Measurements from ENCODE around the gene MAPK8.

The MAPK8 gene

DNA sequence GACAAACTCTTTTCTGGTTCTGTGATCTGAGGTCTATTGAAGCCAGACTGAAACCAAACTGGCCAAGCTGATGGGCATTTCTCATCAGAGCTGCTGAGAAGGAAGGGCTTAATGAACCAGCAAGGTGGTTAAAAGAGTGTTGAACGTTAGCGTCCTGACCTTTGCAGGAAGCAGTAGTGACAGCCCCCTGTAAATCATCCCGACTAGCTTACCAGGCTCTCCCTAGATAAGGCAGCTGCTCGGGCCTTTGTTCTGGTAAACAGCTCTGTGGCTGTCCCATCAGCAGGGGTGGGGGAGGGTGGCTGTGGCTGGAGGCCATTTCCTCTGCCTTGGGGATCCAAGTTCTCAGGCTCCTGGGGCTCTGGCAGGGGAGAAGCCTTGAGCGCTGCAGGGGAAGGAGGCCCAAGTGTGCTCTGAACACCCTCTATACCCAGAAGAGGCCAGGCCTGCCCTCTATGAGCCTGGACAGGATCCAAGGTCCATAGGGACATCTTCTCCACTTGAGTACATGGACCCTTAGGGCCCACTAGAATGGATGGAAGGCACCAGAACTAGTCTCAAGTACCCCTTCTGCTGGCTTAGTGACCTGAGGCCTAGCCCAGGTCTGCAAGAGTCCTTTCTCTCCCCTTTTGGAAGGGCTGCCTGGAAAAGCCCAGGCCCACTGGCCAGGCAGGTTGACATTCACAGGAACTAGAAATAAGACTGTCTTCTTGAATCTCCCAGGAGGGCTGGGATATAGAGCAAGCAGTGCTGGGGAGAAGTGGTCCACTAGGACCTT, 163.8 kb downstream of the MAPK8 start:
- peaks cover 11% of the 10 kb centered on the region for H3K27me3 ChIP-seq (ENCODE audit: control insufficient read depth, insufficient read depth, low read length)
- H3K9me3 ChIP-seq (ENCODE audit: control insufficient read depth, insufficient read depth, low read length), result no peaks in the 10 kb centered on the region
- peak overlapping the region; percentile 3 for H3K27ac ChIP-seq (ENCODE audit: low read depth, low read length)
- no peak overlapping the region for H3K4me3 ChIP-seq (ENCODE audit: low read depth, low read length)
- peaks cover 10% of the 10 kb centered on the region; the same call in 1 of the 2 replicates for H3K4me1 ChIP-seq (ENCODE audit: control insufficient read depth, insufficient read depth, low read length)
- no peaks in the 10 kb centered on the region for H3K36me3 ChIP-seq (ENCODE audit: control insufficient read depth, insufficient read depth, low read length)
- no peak overlapping the region; the same call in 1 of the 2 replicates for H3K9ac ChIP-seq (ENCODE audit: low read depth, low read length)

DNA sequence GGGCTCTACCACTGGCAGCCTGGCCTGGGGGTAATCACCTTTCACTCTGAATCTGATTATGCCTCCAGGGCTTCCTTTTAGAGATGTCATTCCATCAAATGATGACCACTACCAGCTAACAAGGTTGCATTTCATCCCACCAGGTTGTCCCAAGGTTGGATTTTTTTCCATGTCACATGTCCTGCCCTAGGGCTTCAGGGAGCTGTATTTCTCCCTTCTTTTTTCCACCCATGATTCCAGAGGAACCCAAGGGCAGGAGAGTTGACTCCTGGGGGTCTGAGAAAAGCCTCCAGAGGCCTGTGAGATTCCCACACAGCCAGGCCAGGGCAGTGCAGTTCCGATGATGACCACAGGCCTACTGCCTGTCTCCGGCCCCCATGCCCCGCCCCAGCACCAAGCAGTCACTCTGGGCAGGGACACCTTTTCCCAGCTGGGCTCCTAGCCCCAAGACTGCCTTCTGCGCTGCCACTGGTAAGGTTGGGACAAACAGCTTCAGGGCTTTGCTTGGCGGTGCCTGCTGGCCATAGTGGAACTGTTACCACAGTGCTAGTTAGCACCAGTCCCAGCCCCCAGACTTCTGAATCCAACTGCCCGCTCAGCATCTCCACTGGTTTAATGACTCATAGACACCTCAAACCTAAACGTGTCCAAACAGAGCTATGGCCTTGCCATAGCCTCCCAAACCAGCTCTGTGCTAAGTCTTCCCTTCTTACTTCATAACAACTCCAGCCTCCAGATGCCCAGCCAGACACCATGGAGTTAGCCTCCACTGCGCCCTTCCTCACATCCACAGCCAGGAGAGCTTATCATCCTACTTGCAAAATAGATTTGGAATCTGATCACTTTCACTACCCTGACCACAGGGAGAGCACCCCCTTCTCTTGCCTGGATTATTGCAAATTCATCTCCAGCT, 164.7 kb downstream of the MAPK8 start:
- H3K27me3 ChIP-seq (ENCODE audit: control insufficient read depth, insufficient read depth, low read length), result peaks cover 7% of the 10 kb centered on the region
- H3K9me3 ChIP-seq (ENCODE audit: control insufficient read depth, insufficient read depth, low read length), result no peaks in the 10 kb centered on the region
- H3K4me3 ChIP-seq (ENCODE audit: low read depth, low read length), result no peak overlapping the region
- no peaks in the 10 kb centered on the region for H3K36me3 ChIP-seq (ENCODE audit: control insufficient read depth, insufficient read depth, low read length)
- no peak overlapping the region for H3K9ac ChIP-seq (ENCODE audit: low read depth, low read length)
- H3K4me1 ChIP-seq (ENCODE audit: control insufficient read depth, insufficient read depth, low read length), result peaks cover 12% of the 10 kb centered on the region; the same call in 1 of the 2 replicates
- H3K27ac ChIP-seq (ENCODE audit: low read depth, low read length), result no peak overlapping the region

DNA sequence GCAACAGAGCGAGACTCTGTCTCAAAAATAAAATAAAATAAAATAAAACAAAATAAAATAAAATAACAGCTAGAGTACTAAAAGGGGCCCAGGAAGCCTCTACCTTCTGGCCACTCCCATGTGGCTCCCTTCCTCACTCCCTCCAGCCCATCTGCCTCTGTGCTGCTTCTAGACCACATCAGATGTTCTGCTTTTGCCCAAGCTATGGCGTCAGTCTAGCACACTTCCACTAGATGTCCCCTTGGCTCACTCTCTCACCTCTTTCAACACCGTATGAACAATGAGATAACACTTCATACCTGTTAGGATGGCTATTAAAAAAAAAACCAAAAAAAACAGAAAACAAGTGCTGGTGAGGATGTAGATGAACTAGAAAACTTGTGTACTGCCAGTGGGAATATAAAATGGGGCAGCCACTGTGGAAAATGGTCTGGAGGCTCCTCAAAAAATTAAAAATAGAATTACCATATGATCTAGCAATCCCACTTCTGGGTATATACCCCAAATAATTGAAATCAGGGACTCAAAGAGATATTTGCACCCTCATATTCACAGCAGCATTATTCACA, 166.1 kb downstream of the MAPK8 start:
- no peaks in the 10 kb centered on the region for H3K9me3 ChIP-seq (ENCODE audit: control insufficient read depth, insufficient read depth, low read length)
- H3K4me1 ChIP-seq (ENCODE audit: control insufficient read depth, insufficient read depth, low read length), result peaks cover 25% of the 10 kb centered on the region; the same call in 1 of the 2 replicates
- H3K27ac ChIP-seq (ENCODE audit: low read depth, low read length), result no peak overlapping the region

DNA sequence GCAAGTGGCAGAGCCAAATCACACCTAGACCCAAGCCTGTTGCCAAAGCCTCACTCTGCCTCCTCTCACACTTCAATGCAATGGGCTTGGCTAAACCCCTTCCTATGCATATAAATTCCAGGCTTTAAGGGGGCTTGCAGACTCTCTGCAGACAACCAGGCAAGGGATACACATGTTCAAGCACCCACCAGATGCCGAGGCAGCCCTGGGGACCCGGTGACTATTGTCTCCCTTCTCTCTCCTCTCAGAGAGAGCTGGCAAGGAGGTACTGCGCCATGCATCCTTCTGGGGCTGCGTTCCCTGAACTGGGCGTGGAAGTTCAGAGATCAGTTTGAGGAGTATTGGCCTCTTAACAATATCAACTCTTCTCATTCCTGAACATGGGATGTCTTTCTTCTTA, 167.2 kb downstream of the MAPK8 start:
- Histone ChIP-seq H3K27me3 (ENCODE audit: control insufficient read depth, insufficient read depth, low read length) (no peaks in the 10 kb centered on the region), H3K27ac (ENCODE audit: low read depth, low read length) (no peak overlapping the region), H3K9ac (ENCODE audit: low read depth, low read length) (no peak overlapping the region), H3K9me3 (ENCODE audit: control insufficient read depth, insufficient read depth, low read length) (no peaks in the 10 kb centered on the region), H3K36me3 (ENCODE audit: control insufficient read depth, insufficient read depth, low read length) (no peaks in the 10 kb centered on the region), H3K4me1 (ENCODE audit: control insufficient read depth, insufficient read depth, low read length) (peaks cover 26% of the 10 kb centered on the region; the same call in 1 of the 2 replicates), H3K4me3 (ENCODE audit: low read depth, low read length) (no peak overlapping the region)

More for the DNA sequence above, 166.1 kb downstream of the MAPK8 start:
- Histone ChIP-seq H3K4me3 (ENCODE audit: low read depth, low read length) (no peak overlapping the region), H3K9ac (ENCODE audit: low read depth, low read length) (no peak overlapping the region), H3K36me3 (ENCODE audit: control insufficient read depth, insufficient read depth, low read length) (no peaks in the 10 kb centered on the region), H3K27me3 (ENCODE audit: control insufficient read depth, insufficient read depth, low read length) (no peaks in the 10 kb centered on the region)

DNA sequence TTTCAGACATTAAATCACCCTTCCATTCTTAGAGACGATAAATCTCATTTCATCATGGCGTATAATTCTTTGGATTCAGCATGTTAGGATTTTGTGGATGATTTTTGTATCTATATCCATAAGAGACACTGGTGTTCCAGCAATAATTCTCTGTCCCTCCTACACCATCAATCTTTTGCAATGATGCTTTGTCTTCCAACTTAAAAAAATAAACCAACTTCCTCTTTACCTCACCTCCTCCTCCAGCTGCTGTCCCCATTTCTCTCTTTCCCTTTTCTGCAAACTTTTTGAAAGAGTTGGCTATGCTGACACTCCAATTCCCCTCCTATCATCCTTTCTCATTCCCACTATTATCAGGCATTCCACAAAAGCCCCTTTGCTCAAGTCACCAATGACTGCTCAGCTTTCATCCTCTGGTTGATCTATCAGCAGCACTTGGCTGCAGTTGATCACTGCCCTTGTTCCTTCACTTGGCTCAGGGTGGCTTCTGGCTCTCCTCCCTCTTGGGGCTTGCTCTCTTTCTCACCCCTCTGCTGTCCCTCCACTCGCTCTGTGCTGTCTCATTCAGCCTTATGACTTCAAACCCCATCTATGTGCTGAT, 168.4 kb downstream of the MAPK8 start:
- H3K9me3 ChIP-seq (ENCODE audit: control insufficient read depth, insufficient read depth, low read length), result no peaks in the 10 kb centered on the region
- H3K4me3 ChIP-seq (ENCODE audit: low read depth, low read length), result no peak overlapping the region
- no peak overlapping the region for H3K27ac ChIP-seq (ENCODE audit: low read depth, low read length)
- H3K9ac ChIP-seq (ENCODE audit: low read depth, low read length), result no peak overlapping the region
- H3K4me1 ChIP-seq (ENCODE audit: control insufficient read depth, insufficient read depth, low read length), result peaks cover 23% of the 10 kb centered on the region; the same call in 1 of the 2 replicates
- no peaks in the 10 kb centered on the region for H3K27me3 ChIP-seq (ENCODE audit: control insufficient read depth, insufficient read depth, low read length)
- H3K36me3 ChIP-seq (ENCODE audit: control insufficient read depth, insufficient read depth, low read length), result no peaks in the 10 kb centered on the region

DNA sequence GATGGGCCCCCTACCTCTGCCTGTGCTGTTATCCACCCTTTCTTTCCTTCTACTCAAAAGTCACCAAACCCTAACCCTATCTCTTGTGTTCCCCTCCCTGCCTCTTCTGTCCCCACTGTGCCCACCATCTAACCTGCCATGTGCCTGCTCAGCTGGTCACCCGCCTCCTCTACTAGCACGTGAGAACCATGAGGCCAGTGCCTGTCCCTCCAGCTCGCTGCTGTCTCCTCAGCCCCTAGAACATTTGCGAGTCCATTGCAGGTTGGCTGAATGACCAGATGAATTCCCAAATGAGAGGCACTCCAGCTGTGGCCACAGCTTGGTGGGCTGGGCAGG, 169.4 kb downstream of the MAPK8 start:
- no peak overlapping the region for H3K4me3 ChIP-seq (ENCODE audit: low read depth, low read length)
- H3K36me3 ChIP-seq (ENCODE audit: control insufficient read depth, insufficient read depth, low read length), result no peaks in the 10 kb centered on the region
- H3K9ac ChIP-seq (ENCODE audit: low read depth, low read length), result no peak overlapping the region
- H3K27ac ChIP-seq (ENCODE audit: low read depth, low read length), result no peak overlapping the region
- H3K9me3 ChIP-seq (ENCODE audit: control insufficient read depth, insufficient read depth, low read length), result no peaks in the 10 kb centered on the region
- no peaks in the 10 kb centered on the region for H3K27me3 ChIP-seq (ENCODE audit: control insufficient read depth, insufficient read depth, low read length)
- peaks cover 16% of the 10 kb centered on the region; the same call in 1 of the 2 replicates for H3K4me1 ChIP-seq (ENCODE audit: control insufficient read depth, insufficient read depth, low read length)

DNA sequence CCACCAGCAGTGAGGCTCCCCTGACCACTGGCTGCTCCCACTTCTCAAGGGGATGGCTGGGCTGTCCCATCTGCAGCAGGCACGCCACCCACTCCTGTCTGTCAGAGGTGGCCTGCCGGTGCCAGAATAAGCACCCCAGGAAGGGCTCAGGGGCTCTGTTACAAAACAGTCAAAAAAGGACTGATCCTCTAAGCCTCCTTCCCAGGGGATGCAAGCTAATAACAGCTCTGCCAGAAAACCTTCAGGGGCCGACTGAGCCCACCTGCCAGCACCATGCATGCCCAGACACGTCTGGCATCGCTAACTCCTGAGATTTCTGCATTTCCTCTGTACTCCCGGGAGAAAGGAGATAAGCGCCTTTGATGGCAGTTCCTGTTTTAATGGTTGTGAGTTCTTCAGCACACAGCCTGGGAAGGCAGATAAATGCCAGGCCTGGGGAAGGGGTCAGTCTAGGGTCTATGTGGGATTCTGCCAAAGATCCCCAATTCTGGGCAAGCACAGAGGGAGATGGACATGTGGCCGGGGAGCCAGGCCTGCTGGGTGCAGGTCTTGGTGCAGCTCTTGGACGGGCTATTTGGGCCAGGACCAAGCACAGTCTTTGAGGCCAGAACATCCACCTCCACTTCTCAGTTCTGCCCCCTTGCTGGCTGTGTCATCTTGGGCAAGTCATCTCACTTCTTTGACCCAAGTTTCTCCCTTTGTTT, 170.0 kb downstream of the MAPK8 start:
- Histone ChIP-seq H3K36me3 (ENCODE audit: control insufficient read depth, insufficient read depth, low read length) (no peaks in the 10 kb centered on the region), H3K4me3 (ENCODE audit: low read depth, low read length) (no peak overlapping the region), H3K9me3 (ENCODE audit: control insufficient read depth, insufficient read depth, low read length) (no peaks in the 10 kb centered on the region), H3K4me1 (ENCODE audit: control insufficient read depth, insufficient read depth, low read length) (peaks cover 16% of the 10 kb centered on the region; the same call in 1 of the 2 replicates), H3K27ac (ENCODE audit: low read depth, low read length) (no peak overlapping the region), H3K27me3 (ENCODE audit: control insufficient read depth, insufficient read depth, low read length) (no peaks in the 10 kb centered on the region), H3K9ac (ENCODE audit: low read depth, low read length) (no peak overlapping the region)

DNA sequence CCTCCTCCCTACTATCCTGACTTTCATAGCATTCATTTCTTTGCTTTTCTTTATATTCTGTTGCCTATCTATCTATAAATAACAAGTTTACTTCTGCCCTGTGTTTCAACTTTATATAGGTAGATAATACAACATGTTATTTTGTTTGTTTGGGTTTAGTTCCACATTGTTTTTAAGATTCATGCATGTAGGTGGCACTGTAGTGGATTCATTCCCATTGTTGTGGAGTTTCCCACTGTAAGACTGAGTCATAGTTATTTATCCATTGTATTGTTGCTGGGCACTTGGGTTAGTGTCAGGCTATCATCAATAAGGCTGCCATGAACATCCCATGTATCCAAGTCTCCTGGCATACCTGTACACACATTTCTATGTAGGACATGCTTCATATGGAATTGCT, 170.7 kb downstream of the MAPK8 start:
- no peaks in the 10 kb centered on the region for H3K36me3 ChIP-seq (ENCODE audit: control insufficient read depth, insufficient read depth, low read length)
- H3K9ac ChIP-seq (ENCODE audit: low read depth, low read length), result no peak overlapping the region
- H3K9me3 ChIP-seq (ENCODE audit: control insufficient read depth, insufficient read depth, low read length), result no peaks in the 10 kb centered on the region
- no peak overlapping the region for H3K27ac ChIP-seq (ENCODE audit: low read depth, low read length)
- H3K4me1 ChIP-seq (ENCODE audit: control insufficient read depth, insufficient read depth, low read length), result peaks cover 16% of the 10 kb centered on the region; the same call in 1 of the 2 replicates
- H3K4me3 ChIP-seq (ENCODE audit: low read depth, low read length), result no peak overlapping the region
- no peaks in the 10 kb centered on the region for H3K27me3 ChIP-seq (ENCODE audit: control insufficient read depth, insufficient read depth, low read length)

DNA sequence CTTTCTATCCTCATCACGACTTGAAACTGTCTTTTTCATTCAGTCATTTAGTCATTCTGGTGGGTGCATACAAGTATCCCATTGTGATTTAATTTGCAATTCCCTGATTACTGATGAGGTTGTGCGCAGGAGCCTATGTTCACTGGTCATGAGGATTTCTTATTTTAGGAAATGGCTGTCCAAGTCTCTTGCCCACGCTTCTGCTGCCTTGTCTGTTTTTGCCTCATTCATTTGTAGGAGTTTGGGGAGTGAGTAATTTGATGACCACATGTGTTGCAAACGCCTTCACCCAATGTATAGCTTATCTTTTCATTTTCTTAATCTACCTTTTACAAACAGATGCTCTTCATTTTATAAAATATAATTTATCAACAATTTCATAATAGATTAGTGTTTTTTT, 171.1 kb downstream of the MAPK8 start:
- no peaks in the 10 kb centered on the region for H3K9me3 ChIP-seq (ENCODE audit: control insufficient read depth, insufficient read depth, low read length)
- H3K9ac ChIP-seq (ENCODE audit: low read depth, low read length), result no peak overlapping the region
- no peak overlapping the region for H3K27ac ChIP-seq (ENCODE audit: low read depth, low read length)
- no peaks in the 10 kb centered on the region for H3K27me3 ChIP-seq (ENCODE audit: control insufficient read depth, insufficient read depth, low read length)
- H3K4me1 ChIP-seq (ENCODE audit: control insufficient read depth, insufficient read depth, low read length), result peaks cover 16% of the 10 kb centered on the region; the same call in 1 of the 2 replicates
- H3K36me3 ChIP-seq (ENCODE audit: control insufficient read depth, insufficient read depth, low read length), result no peaks in the 10 kb centered on the region
- H3K4me3 ChIP-seq (ENCODE audit: low read depth, low read length), result no peak overlapping the region

DNA sequence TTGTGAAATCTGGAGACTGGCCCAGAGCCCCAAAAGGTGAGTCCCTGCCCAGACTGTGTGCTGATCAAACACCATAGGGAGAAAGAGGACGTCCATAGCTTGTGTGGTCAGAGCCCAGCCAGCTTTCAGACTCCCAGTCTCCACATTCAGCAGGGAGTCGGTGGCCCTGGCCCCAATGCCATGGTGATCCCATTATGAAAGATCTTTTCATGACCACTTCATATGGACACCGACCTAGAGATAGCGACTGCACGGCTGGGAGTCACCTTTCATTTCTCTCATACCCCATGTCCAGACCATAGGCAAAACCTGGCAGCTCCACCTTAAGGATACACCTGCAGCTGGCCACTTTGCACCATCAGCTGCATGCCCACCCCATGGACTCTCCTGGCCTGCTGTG, 172.0 kb downstream of the MAPK8 start:
- Histone ChIP-seq H3K36me3 (ENCODE audit: control insufficient read depth, insufficient read depth, low read length) (no peaks in the 10 kb centered on the region), H3K9ac (ENCODE audit: low read depth, low read length) (no peak overlapping the region), H3K9me3 (ENCODE audit: control insufficient read depth, insufficient read depth, low read length) (no peaks in the 10 kb centered on the region), H3K27ac (ENCODE audit: low read depth, low read length) (no peak overlapping the region), H3K4me3 (ENCODE audit: low read depth, low read length) (no peak overlapping the region), H3K27me3 (ENCODE audit: control insufficient read depth, insufficient read depth, low read length) (no peaks in the 10 kb centered on the region), H3K4me1 (ENCODE audit: control insufficient read depth, insufficient read depth, low read length) (peaks cover 20% of the 10 kb centered on the region)

All from HUES48 (cell line).